OCI-LY7 (cell line): ENCODE data around the gene RAG2. TPM values are rescaled to one million over a fixed set of nuclear protein-coding genes. Genes with fewer than 3 reads are reported as not detected.

Experiments used
- BruUV-seq: library from RNA; stranded (reverse); fragments of 400-500 nt; replicated peaks from 2 replicates; lab custom pipeline; 2021; lab: Mats Ljungman, UMichigan
- CTCF ChIA-PET: fragments of 300-600 bp; sonication (Branson Sonifier 250); formaldehyde crosslinking; loops from one replicate; lab custom pipeline; 2022; ENCODE audit warnings: antibody characterized with exemption; ENCODE audit not compliant: unreplicated experiment; lab: Charles Lee
- POLR2A ChIA-PET: fragments of 300-600 bp; sonication (Branson Sonifier 250); formaldehyde crosslinking; loops from one replicate; lab custom pipeline; 2022; ENCODE audit warnings: antibody characterized with exemption; lab: Charles Lee
- DNase-seq: peaks from one replicate; pipeline ENCODE4 v3.0.0-alpha.2; 2015; ENCODE audit warnings: low spot score
- H2AFZ ChIP-seq: fragments of 200-600 bp; sonication (generic), shearing (Covaris generic); 2 replicates; pipeline ENCODE4 v1.6.1; 2014; ENCODE audit warnings: mild to moderate bottlenecking, antibody characterized with exemption, low read length, moderate library complexity
- H3K27ac ChIP-seq: fragments of 200-600 bp; sonication (generic); 2 replicates; pipeline ENCODE4 v1.5.1; 2014; ENCODE audit warnings: mixed run types, low read depth, mild to moderate bottlenecking, moderate library complexity, low read length, inconsistent platforms; ENCODE audit not compliant: poor library complexity, severe bottlenecking
- H3K36me3 ChIP-seq: fragments of 200-600 bp; sonication (generic); 2 replicates; pipeline ENCODE4 v1.6.1; 2014; ENCODE audit warnings: mild to moderate bottlenecking, antibody characterized with exemption, low read length, moderate library complexity, mixed read lengths; ENCODE audit not compliant: insufficient read depth
- H3K4me1 ChIP-seq: fragments of 200-600 bp; sonication (generic); 2 replicates; pipeline ENCODE4 v1.5.1; 2014; ENCODE audit warnings: mild to moderate bottlenecking, low read length; ENCODE audit not compliant: insufficient read depth, poor library complexity, severe bottlenecking
- H3K4me2 ChIP-seq: fragments of 200-600 bp; sonication (generic); 2 replicates; pipeline ENCODE4 v1.6.1; 2014; ENCODE audit warnings: mild to moderate bottlenecking, low read length
- H3K4me3 ChIP-seq: fragments of 200-600 bp; sonication (generic); 2 replicates; pipeline ENCODE4 v1.5.1; 2014; ENCODE audit warnings: mild to moderate bottlenecking, low read depth, low read length; ENCODE audit not compliant: poor library complexity, severe bottlenecking
- H3K79me2 ChIP-seq: fragments of 200-600 bp; sonication (generic); 2 replicates; pipeline ENCODE4 v1.6.1; 2016; ENCODE audit warnings: low read depth, mild to moderate bottlenecking, low read length, moderate library complexity, mixed read lengths; ENCODE audit not compliant: insufficient read depth
- H3K9me2 ChIP-seq: fragments of 200-600 bp; sonication (generic); 2 replicates; pipeline ENCODE4 v1.6.1; 2016; ENCODE audit warnings: mild to moderate bottlenecking, low read length, mixed read lengths; ENCODE audit not compliant: insufficient read depth
- H3K9me3 ChIP-seq: fragments of 200-600 bp; sonication (generic); 2 replicates; pipeline ENCODE4 v1.6.1; 2014; ENCODE audit warnings: mild to moderate bottlenecking, mixed run types, low read length, mixed read lengths
- H4K20me1 ChIP-seq: fragments of 200-600 bp; sonication (generic); 2 replicates; pipeline ENCODE4 v1.6.1; 2014; ENCODE audit warnings: mild to moderate bottlenecking, antibody characterized with exemption, low read length, moderate library complexity, mixed read lengths; ENCODE audit not compliant: insufficient read depth
- EZH2phosphoT487 ChIP-seq: fragments of 200-600 bp; sonication (generic); IDR thresholded peaks from 2 replicates; pipeline ENCODE4 v1.6.1; 2018; ENCODE audit warnings: low read depth, borderline replicate concordance, mild to moderate bottlenecking, mixed run types, antibody characterized with exemption, low read length, moderate library complexity, mixed read lengths
- intact Hi-C: fragments of 100-400 bp; cut with micrococcal nuclease; formaldehyde crosslinking; loops from one replicate; pipeline ENCODE4 v1.10.0; 2022; ENCODE audit not compliant: unreplicated experiment
- total RNA-seq, 2 experiments: library from RNA; depleted of rRNA in 1 of 2; stranded (reverse); fragments of >200 nt in 1 of 2; shearing (Covaris generic) in 1 of 2; gene quantifications; 2 replicates each; pipeline ENCODE4 v1.2.3, GENCODE V29; 2014 to 2022
- TF ChIP-seq, protein P1 (sequence below): fragments of 200-600 bp; sonication (generic); conservative IDR thresholded peaks from 2 replicates; pipeline ENCODE4 v1.5.1; 2014; ENCODE audit warnings: mild to moderate bottlenecking, antibody characterized with exemption, low read length, moderate library complexity, mixed read lengths

Gene RAG2
- total RNA-seq, 2 experiments from 2014 or later, result not detected

DNA sequence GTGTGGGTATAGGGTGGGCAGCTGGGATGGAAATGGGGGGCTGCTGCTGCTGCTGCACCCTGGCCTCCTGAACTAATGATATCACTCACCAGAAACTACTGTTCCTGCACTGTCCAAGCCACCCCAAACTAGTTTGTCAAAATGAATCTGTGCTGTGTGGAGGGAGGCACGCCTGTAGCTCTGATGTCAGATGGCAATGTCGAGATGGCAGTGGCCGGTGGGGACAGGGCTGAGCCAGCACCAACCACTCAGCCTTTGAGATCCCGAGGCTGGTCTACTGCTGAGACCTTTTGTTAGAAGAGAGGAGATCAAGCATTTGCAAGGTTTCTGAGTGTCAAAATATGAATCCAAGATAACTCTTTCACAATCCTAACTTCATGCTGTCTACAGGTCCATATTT, 28.9 kb downstream of the RAG2 start:
- intact Hi-C loops, result loop anchor here (5.0 kb wide), 1 partner anchor 103 kb away; no protein-coding TSS in a partner anchor
- Histone ChIP-seq H3K36me3 (no peaks in the 10 kb centered on the region), H3K9me2 (no peaks in the 10 kb centered on the region), H3K9me3 (no peaks in the 10 kb centered on the region), H3K4me1 (no peaks in the 10 kb centered on the region), H3K27ac (no peak overlapping the region), H4K20me1 (no peaks in the 10 kb centered on the region), H3K79me2 (no peaks in the 10 kb centered on the region), H2AFZ (no peak overlapping the region), H3K4me2 (no peak overlapping the region), H3K4me3 (no peak overlapping the region)
- ChIA-PET CTCF (no interaction called here), POLR2A (no interaction called here)
- no TSS peak for BruUV-seq
- TF ChIP-seq, protein P1, sequence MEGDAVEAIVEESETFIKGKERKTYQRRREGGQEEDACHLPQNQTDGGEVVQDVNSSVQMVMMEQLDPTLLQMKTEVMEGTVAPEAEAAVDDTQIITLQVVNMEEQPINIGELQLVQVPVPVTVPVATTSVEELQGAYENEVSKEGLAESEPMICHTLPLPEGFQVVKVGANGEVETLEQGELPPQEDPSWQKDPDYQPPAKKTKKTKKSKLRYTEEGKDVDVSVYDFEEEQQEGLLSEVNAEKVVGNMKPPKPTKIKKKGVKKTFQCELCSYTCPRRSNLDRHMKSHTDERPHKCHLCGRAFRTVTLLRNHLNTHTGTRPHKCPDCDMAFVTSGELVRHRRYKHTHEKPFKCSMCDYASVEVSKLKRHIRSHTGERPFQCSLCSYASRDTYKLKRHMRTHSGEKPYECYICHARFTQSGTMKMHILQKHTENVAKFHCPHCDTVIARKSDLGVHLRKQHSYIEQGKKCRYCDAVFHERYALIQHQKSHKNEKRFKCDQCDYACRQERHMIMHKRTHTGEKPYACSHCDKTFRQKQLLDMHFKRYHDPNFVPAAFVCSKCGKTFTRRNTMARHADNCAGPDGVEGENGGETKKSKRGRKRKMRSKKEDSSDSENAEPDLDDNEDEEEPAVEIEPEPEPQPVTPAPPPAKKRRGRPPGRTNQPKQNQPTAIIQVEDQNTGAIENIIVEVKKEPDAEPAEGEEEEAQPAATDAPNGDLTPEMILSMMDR, result no peak
- no peak for TF ChIP-seq EZH2phosphoT487
- no peak for DNase-seq

DNA sequence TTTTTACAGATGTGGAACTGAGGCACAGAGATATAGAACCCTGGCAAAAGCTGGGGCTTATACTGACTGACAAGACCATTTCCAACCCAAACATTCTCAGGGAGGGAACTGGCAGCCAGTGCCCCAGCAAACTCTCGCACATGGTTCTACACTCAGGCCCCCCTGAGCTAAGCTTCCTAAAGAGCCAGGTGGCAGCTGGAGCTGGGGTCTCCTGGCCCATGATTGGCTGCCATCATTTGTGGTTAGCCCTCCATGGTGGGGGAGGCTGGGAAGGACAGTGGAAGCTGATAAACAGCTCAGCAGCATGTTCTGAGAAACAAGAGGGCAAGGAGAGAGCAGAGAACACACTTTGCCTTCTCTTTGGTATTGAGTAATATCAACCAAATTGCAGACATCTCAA, 30.3 kb downstream of the RAG2 start, which contains the start of gene RAG1:
TSS of gene RAG1 (plus strand) at position 314 of the 400 bp plus-strand sequence. CDS start 5,298 bp downstream, outside the sequence.
- Histone ChIP-seq H3K27ac (no peak within 1 kb of the TSS), H3K4me2 (no peak within 1 kb of the TSS), H3K9me3 (no peaks in the 10 kb centered on the region), H2AFZ (no peak within 1 kb of the TSS), H3K4me1 (no peaks in the 10 kb centered on the region), H4K20me1 (no peaks in the 10 kb centered on the region), H3K9me2 (no peaks in the 10 kb centered on the region), H3K4me3 (no peak within 1 kb of the TSS), H3K79me2 (no peaks in the 10 kb centered on the region), H3K36me3 (no peaks in the 10 kb centered on the region)
- DNase-seq, result no peak
- no TSS peak for BruUV-seq
- ChIA-PET CTCF (no interaction called here), POLR2A (no interaction called here)
- TF ChIP-seq, protein P1, result no peak
- TF ChIP-seq EZH2phosphoT487, result no peak
- intact Hi-C loops, result loop anchor here (5.0 kb wide), 1 partner anchor 105 kb away; no protein-coding TSS in a partner anchor

DNA sequence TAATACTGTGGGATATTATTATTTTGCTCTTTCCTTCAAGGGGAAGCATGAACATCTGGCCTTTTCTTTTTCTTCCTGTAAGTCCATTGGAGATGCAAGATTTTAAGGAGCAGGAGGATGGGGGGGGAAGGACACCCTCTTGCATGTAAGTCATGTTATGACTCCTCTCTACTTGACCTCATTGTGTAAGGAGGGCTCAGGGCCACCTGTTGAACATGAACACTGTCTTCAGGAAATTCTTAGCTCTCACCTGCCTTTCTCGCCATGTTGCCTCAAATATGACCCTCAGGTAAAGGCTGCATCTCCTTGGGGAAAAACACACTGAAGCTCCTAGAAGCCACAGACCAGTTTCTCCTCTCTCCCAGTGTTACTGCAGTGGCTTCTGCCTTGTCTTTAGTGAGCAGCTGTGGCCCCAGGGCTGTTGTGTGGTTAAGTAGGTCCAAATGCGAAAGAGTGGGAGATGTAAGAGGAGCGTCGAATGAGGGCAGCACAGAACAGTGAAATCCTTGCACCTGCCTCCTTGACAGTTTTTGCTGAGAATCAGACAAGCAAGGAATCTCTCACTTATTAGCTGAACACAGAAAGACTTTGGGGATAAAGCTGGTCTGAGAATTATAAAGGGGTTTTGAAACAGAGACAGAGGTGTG, 31.5 kb downstream of the RAG2 start:
- TF ChIP-seq, protein P1, result no peak
- no peak for TF ChIP-seq EZH2phosphoT487
- Histone ChIP-seq H2AFZ (no peak overlapping the region), H3K27ac (no peak overlapping the region), H3K4me2 (no peak overlapping the region), H3K9me2 (no peaks in the 10 kb centered on the region), H3K36me3 (no peaks in the 10 kb centered on the region), H3K9me3 (no peaks in the 10 kb centered on the region), H4K20me1 (no peaks in the 10 kb centered on the region), H3K4me3 (no peak overlapping the region), H3K79me2 (no peaks in the 10 kb centered on the region), H3K4me1 (no peaks in the 10 kb centered on the region)
- ChIA-PET CTCF (no interaction called here), POLR2A (no interaction called here)
- no TSS peak for BruUV-seq
- no peak for DNase-seq
- intact Hi-C loops, result loop anchor here (5.0 kb wide), 1 partner anchor 106 kb away; no protein-coding TSS in a partner anchor
